GM19438 (cell line): ENCODE data around the gene PRSS23.
"Not testable (repeated sequence)": the region's sequence is repeated elsewhere in the genome, so short reads cannot be mapped to it uniquely, and the experiment has no call there.

Experiments
- ATAC-seq: cut with Tn5 transposase; IDR thresholded peaks from one replicate; pipeline ENCODE4 v1.9.1; 2021; ENCODE audit warnings: low read depth; ENCODE audit not compliant: unreplicated experiment

PRSS23 gene, protein sequence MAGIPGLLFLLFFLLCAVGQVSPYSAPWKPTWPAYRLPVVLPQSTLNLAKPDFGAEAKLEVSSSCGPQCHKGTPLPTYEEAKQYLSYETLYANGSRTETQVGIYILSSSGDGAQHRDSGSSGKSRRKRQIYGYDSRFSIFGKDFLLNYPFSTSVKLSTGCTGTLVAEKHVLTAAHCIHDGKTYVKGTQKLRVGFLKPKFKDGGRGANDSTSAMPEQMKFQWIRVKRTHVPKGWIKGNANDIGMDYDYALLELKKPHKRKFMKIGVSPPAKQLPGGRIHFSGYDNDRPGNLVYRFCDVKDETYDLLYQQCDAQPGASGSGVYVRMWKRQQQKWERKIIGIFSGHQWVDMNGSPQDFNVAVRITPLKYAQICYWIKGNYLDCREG

DNA sequence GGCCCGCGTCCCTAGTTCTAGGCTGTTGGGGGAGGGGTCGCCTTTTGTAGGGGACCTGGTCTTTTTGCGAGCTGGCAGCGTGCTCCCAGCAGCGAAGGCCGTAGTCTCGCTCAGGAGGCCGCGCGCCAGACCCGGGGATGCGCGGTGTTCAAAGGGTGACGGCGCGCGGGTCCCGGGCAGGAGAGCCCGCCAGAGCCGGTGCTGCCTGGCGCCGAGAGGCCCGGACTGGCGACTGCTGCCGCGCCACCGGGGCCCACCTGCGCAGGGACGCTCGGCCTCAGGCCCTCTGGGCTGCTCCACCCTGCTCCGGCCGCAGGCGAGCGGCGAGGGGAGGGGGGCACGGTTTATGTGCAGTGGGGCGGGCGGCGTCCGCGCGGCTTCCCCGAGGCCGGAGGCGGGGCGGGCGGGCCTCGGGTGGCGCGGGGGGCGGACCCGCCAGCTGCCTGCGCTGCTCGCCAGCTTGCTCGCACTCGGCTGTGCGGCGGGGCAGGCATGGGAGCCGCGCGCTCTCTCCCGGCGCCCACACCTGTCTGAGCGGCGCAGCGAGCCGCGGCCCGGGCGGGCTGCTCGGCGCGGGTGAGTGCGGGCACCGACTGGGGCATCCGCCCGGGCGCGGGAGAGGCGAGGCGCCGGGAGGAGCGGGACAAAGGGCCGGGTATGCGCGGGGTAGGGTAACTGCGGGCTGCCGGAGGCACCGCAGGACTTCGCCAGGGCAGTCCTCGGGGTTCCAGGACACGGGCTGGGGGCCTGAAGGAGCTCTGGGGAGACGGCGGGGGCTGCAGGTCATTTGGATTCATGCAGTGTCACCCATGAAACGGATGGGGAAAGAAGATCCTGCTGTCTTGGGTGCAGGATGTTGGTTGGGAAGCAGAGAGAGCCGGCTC is at the start of gene PRSS23:
PRSS23 (plus strand) TSS at position 467 of the 884 bp plus-strand sequence. CDS start 7,102 bp downstream, outside the sequence.
- ATAC-seq = no peak

DNA sequence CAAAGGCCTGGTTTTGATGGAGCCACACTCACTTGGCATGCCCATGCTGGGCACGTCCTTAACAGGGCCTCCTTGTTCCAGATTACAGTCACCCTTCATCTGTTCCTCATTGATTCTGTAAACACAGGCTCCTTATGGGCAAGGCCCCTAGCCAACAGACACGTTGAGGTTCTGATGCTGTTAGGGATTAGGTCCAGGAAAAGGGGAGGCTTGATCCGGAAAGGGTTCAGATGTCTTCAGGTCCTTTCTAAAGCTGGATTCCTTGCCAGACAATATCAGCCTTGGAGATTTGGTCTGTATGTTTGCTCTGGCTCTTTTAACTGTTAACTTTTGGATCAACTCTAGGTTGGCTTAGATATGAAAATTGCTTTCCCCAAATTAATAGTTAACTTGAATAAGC is 46.9 kb upstream of the PRSS23 start:
- ATAC-seq = no peak

DNA sequence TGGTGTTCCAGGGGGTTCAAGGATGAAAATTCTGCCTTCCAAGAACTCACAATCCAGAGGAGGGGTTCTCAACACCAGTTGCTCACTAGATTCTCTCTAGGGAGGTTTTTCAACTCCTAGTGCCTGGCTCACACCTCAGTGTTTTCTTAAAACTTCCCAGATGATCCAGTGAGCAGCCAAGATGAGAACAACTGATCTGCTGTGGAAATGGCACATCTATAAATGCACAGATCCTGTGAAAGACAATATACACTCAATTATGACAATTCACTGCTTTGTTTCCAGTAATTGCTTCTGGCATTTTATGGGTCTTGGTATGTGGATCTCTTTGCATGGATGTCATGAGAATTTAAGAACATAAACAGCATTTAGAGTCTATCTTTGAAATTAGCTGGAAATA is 45.2 kb upstream of the PRSS23 start:
- no peak for ATAC-seq

DNA sequence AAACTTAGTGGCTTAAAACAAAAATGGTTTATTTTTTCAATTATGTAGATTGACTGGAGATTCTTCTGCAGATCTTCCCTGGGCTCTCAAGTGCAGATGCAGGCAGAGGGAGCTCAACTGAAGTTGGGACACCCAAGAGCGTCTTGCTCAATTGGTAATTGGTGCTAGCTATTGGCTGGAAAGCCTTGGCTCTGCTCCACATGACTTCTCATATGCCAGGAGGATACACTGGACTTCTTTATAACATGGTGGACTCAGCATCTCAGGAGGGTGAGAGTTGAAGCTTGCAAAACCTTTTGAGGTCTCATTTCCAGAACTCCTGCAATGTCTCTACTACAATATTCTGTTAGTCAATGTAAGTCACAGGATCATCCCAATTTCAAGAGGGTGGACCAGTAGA is 42.2 kb upstream of the PRSS23 start:
- no peak for ATAC-seq

DNA sequence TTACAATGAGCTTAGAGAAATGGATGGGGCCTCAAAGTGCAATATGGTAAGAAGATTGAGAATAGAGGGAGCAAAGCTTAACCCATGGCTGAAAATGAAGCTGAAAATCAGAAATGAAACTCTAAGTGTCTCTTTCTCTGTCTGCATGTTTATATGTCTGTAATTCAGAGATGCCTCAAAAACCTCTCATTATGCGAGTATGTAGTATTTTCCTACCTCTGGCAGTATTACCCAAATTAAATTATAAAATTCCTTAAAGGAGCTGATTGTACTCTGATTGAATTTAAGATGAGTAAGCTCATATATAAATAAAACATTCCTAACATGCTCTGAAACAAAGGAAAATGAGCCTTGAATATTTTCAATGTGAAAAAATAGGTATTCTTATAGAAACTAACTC is 39.8 kb upstream of the PRSS23 start:
- ATAC-seq = no peak

DNA sequence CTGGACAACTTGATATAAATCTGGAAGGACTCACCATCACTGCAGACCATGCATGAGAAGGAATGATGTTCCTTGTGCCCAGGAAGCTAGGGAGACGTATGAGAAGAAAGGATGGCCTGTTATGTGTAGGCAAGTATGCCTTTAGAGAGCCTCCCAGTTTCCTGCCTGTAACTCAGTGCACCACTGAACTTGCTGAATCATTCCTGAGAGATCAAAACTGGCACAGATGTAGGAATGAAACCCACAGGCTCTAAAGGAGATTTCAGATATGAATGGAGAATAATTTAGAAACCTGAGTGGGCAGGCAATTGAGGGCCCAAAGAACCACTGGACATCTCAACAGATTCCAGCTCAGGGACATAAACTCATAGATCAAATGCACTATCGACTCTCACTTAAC is 38.4 kb upstream of the PRSS23 start:
- ATAC-seq = no peak

DNA sequence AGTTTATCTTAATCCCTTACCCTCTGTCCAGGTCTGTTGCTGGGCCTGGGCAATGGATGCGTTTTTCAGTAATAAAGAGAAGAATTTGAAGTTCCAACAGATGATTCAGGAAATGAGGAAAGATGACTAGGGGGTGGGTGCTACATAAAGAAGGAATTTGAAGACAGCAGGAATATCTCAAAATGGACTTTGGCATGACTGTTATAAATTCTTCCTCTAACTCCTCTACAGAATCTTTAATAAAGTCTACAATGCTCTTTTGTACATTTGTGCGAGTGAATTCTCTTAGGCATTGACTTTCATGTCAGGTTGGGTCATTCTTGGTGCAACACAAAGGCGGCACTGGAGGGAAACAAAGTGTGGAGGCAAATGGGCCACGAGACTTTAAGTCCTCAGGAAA is 35.1 kb upstream of the PRSS23 start:
- ATAC-seq = no peak

DNA sequence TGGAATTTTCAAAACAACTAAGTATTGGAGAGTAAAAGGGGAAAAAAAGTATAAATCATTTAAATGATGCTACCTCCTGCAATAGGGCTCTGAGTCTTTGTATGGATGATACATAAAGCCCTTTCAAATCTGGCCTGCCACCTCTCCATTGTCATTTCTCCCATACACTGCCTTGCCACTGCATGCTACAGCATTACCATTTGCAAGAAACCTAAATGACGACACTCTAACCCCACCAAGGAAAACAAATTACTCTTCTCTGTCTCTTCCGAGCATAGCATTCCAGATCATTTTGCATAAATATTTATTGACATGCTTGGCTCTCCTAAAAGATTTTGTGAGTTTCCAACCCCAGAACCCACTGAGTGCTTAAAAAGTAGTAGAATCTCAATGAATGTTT is 34.5 kb upstream of the PRSS23 start:
- ATAC-seq = no peak

DNA sequence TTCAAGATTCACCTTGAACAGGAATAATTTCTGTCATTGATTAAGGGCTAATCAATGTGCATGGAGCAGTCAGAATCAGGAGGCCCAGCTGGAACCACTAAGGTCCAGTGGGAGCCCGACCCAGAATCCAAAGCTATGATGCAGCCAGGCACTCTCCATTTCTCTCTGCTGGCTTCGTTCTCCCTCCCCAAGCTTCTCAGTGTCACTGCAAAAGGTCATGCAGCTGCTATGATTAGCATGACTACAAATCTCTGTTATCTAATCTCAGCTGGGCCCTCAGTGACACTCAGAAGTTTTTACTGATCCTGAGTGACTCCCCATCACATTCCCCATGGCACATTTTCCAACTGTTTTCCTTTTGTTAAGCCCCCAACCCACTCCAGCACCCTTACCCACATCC is 31.1 kb upstream of the PRSS23 start:
- no peak for ATAC-seq

DNA sequence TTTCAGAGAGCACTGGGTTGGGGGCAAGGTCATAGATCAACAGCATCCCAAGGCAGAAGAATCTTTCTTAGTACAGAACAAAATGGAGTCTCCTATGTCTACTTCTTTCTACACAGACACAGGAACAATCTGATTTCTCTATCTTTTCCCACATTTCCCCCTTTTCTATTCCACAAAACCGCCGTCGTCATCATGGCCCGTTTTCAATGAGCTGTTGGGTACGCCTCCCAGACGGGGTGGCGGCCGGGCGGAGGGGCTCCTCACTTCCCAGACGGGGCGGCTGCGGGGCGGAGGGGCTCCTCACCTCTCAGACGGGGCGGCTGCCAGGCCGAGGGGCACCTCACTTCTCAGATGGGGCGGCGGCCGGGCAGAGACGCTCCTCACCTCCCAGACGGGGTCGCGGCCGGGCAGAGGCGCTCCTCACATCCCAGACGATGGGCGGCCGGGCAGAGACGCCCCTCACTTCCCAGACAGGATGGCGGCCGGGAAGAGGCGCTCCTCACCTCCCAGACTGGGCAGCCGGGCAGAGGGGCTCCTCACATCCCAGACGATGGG is 29.8 kb upstream of the PRSS23 start:
- ATAC-seq = not testable (repeated sequence)

DNA sequence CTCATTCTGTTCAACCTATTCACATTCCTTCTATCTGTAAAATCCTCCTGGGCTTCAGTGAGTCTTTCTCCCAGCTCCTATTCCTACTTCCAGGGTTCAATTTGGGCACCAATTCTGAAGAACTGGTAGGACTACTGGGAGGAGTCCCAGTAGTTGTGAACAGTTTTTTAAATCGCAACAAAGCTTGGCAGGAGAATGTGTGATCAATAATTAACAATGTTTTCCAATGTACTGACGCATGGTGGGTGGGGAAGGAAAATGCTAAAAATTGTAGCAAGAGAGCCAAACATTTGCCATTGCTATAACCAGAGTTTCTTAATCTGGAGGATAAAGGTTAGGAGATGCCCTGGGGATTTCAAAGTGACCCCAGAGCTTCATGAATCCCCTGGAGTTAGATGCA is 27.3 kb upstream of the PRSS23 start:
- no peak for ATAC-seq

DNA sequence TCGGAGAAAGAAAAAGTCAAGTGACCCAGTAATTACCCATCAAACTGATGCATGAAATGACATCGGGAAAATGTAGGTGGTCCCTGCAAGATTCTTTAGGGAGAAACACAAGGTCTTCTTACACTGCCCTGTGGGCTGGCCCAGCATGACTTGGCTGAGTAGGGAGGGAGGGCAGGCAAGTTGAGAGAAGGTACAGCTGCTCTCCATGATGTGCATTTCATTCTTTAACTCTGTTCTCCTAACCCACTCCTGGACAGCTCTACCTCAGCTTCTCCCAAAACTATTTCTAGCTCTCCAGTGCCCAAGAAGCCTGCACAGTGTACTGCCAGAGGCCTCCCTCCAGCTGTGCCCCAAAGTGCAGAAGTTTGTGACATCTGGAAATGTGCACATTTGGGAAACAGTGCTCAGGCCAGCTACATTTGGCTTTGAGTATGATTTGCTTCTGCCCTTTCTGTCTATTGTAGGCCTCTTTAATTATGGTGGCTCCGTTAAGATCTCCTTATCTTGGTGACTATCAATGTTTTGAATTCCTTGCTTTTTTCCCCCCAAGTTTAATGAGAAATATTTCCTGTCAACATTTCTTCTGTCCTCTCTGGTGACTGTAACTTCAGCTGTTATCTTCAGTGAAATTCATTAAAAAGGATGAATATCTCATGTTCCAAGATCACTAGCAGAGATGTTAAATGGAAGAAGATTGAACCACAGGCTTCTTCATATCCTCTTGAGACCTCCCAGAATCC is 26.7 kb upstream of the PRSS23 start:
- no peak for ATAC-seq

DNA sequence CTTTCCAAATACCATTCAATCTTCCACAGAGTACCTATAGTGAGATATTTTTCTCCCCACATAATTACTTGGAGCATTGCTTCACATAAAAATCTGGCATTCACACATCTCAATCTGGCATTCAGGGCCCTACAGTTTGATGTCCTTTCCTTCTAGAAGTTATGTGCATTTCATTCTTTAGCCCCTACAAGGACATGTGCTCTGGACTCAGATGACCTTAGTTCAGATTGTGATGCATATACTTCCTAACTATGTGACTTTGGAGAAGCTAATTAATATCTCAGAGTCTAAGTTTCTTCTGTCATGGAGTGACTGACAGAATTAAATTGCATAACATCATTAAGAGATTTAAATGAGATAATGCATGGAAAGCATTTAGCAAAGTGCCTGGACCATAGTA is 25.9 kb upstream of the PRSS23 start:
- ATAC-seq = no peak

DNA sequence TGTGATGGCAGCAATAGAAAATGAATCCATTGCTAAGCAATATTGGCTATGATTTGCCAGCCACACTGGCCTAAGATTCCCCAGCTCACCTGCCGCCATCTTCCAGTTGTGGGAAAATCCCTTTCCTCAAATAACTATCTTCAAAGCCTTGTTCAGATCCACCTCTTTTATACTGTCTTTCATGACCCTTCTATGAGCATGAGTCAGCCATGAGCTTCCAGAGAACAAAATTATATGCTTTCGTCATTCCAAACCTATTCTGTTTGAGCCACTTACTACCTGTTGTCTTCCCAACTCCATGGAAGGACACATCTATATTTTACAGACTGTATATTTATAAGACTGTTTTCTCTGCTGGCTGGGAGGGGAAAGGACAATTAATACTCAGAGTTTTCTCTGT is 25.0 kb upstream of the PRSS23 start:
- ATAC-seq = no peak

DNA sequence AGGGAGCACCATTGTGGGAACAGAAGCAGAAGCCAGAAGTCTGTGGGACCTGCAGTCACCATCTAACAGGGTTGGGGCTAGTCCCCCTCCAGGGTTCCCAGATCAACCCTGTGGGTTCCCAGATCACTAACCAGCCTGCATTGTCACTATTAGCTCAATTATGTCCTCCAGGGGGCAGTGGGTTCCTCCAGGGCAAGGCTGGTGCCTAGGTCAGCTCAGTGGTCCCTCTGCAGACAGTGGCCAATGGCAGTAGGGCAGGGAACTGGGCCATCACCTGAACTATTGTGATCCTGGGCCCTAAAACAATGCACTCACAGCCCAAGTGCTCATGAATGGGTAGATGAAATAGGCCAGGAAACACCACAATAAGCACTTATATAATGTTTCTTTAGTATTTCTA is 18.8 kb upstream of the PRSS23 start:
- no peak for ATAC-seq

DNA sequence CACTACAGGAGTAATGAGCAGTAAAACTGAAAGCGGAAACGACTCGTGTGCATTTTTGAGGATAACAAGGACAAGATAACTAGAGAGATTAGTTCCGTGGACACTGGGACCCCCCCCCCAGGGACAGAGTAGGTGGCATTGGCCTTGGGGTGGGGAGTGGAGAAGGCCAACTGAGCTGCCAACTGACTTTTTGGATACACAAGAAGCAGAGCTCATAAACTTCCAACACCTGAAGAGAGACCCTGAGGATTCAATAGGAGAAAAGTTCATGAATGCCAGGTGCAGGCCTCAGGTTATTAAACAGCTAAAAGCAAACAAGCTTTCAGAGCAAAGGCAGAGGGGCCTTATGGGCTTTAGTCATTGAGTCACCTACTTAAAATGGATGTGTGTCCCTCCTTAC is 17.6 kb upstream of the PRSS23 start:
- no peak for ATAC-seq

DNA sequence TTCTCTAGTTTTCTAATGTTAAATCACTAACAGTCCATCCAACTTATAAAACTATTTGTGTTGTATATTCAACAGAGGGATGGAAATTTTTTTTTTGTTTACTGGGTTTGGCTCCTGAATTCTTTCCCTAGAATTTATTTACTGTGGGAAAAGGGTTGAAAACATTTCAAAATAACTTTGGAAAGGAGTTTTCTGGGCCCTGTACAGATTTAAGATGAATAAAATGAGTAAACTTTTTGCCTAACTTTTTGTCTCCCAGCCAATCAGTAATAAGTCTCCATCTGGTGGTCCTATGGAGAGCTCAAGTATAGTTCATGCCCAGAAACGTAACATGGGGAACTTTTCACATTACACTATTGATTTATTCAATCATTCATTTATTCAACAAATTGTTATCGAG is 16.7 kb upstream of the PRSS23 start:
- no peak for ATAC-seq

DNA sequence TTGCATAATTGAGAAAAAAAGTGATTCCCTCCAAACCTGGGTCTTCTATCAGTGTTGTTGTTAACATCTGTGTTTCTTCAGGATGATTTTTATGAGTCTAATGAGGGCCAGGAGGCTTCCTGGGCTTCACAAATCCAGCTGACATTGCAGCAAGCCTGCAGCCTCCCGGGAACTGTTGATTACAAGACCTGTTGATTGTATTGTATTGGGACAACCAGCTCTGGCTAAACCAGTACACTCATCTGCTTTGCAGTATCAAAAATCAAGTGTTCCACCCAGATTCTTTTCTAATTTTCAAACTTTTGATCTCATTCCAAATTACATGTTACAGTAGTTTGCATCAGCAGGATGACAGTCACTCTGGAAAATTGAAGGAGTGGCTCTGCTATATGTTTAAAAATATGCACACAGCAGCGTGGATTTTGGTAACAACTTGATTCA is 16.1 kb upstream of the PRSS23 start:
- ATAC-seq = no peak

DNA sequence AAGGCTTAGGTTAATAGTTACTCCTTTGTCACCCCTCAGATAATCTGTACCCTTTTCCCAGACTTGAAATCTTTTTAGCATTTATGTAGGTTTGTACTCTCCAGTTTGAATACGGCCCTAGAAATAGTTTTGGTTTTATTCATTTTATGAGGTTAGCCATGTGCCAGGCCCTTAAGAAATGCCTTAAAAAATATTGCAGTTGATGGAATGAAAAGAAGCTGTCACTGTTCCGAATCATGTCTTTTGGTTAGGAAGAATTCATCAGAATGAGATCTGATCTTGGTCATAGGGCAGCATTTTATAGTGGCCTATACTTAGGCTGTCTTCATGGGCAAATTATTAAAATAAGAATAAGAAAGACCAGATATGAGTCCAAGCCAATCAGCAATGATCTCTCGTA is 14.8 kb upstream of the PRSS23 start:
- no peak for ATAC-seq

DNA sequence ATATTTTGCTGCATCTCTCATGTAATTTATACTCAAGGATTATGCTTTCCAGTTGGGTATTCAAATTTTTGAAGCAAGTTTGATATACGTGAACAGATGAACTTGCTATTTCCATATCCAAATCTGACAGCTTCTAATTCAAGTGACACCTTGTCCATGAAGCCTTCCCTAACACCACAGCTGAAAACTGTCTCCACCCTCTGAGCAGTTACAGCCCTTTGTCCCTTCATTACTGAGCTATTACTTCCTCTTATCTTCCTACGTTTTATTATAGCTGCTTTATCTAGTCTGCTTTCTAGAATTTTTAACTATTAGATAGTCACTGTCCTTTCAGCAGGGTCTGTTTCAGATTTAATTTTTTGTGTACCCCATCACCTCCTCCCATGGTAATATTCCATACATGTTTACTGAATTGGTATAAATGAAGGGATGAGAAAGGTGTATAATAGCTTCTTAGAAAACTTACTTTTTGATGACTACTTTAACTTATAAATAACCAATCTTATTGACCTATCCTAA is 13.3 kb upstream of the PRSS23 start:
- no peak for ATAC-seq

DNA sequence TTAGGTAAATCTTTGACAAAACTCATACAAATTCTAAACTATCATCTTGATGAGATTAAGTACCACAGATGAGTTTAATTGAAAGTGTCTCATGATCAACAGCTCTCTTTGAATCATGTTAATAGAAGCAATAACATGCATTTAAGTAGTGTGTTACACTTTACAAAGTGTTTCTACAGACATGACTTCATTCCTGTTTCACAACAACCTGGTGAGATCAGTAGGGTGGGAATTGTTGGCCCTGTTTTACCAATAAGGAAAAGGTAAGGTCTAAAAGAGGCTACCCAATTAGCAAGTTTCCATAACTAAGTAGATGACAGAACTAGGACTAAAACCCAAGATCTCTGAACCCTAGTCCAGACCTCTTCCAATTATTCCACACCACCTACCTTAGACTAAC is 12.7 kb upstream of the PRSS23 start:
- ATAC-seq = no peak
